ENCODE measurements around the gene GATA6.
"Not testable (repeated sequence)": the region's sequence is repeated elsewhere in the genome, so short reads cannot be mapped to it uniquely, and the experiment has no call there.

Gene GATA6

GRCh38 chr18:22180722-22181121, 11.3 kb downstream of the GATA6 start:
- TF ChIP-seq CTCF (IDR thresholded peaks at IDR 0.05; ENCODE audit: insufficient read depth, low read depth, low read length, missing control alignments): no peak
- DNase-seq (ENCODE audit: low read depth): no peak
- no peak overlapping the region for H3K4me3 ChIP-seq (ENCODE audit: low read length)

GRCh38 chr18:22182884-22183697, 13.7 kb downstream of the GATA6 start:
- no peak for TF ChIP-seq CTCF (IDR thresholded peaks at IDR 0.05; ENCODE audit: insufficient read depth, low read depth, low read length, missing control alignments)
- DNase-seq (ENCODE audit: low read depth): peak; percentile 58
- H3K4me3 ChIP-seq (ENCODE audit: low read length): no peak overlapping the region

- no peak overlapping the region for H3K4me3 ChIP-seq (ENCODE audit: low read length)
- no peak for DNase-seq (ENCODE audit: low read depth)
- no peak for TF ChIP-seq CTCF (IDR thresholded peaks at IDR 0.05; ENCODE audit: insufficient read depth, low read depth, low read length, missing control alignments)
Measured at GRCh38 chr18:22183698-22184170, 14.3 kb downstream of the GATA6 start.

- DNase-seq (ENCODE audit: low read depth); H3K4me3 ChIP-seq (ENCODE audit: low read length): not testable (repeated sequence)
Measured at GRCh38 chr18:22184573-22184972, 15.2 kb downstream of the GATA6 start.

- no peak overlapping the region for H3K4me3 ChIP-seq (ENCODE audit: low read length)
- TF ChIP-seq CTCF (IDR thresholded peaks at IDR 0.05; ENCODE audit: insufficient read depth, low read depth, low read length, missing control alignments): no peak
- no peak for DNase-seq (ENCODE audit: low read depth)
Measured at GRCh38 chr18:22185273-22185672, 15.9 kb downstream of the GATA6 start.

GRCh38 chr18:22185771-22186386, 16.5 kb downstream of the GATA6 start:
- H3K4me3 ChIP-seq (ENCODE audit: low read length): no peak overlapping the region
- no peak for DNase-seq (ENCODE audit: low read depth)
- TF ChIP-seq CTCF (IDR thresholded peaks at IDR 0.05; ENCODE audit: insufficient read depth, low read depth, low read length, missing control alignments): no peak

- DNase-seq (ENCODE audit: low read depth): peak; percentile 63
- H3K4me3 ChIP-seq (ENCODE audit: low read length): no peak overlapping the region
- no peak for TF ChIP-seq CTCF (IDR thresholded peaks at IDR 0.05; ENCODE audit: insufficient read depth, low read depth, low read length, missing control alignments)
Measured at GRCh38 chr18:22186484-22186971, 17.1 kb downstream of the GATA6 start.

Data from epithelial cell of esophagus (primary cell).